Mesenchymal stem cell (in vitro differentiated cells and primary cell): ENCODE results near the gene ATG7.

Experiments used
- DNase-seq: peaks from one replicate; pipeline ENCODE4 v3.0.0-alpha.2; 2013
- H2AFZ ChIP-seq: one replicate; pipeline ENCODE4 v1.6.1; 2013; ENCODE audit warnings: low read depth, mild to moderate bottlenecking, control low read depth, inconsistent platforms, low read length, moderate library complexity
- H2AK5ac ChIP-seq: 2 replicates; pipeline ENCODE4 v1.6.1; 2013; ENCODE audit warnings: low read length, moderate library complexity, mild to moderate bottlenecking, inconsistent platforms; ENCODE audit not compliant: severe bottlenecking
- H2BK120ac ChIP-seq: one replicate; pipeline ENCODE4 v1.6.1; 2013; ENCODE audit warnings: low read depth, mild to moderate bottlenecking, inconsistent platforms, low read length, moderate library complexity
- H2BK12ac ChIP-seq, 2 experiments: one replicate each; pipeline ENCODE4 v1.6.1; 2013; ENCODE audit warnings: inconsistent platforms in 2 of 2, low read length in 2 of 2, mild to moderate bottlenecking in 2 of 2, moderate library complexity in 2 of 2, control low read depth in 1 of 2
- H2BK15ac ChIP-seq: one replicate; pipeline ENCODE4 v1.6.1; 2013; ENCODE audit warnings: mild to moderate bottlenecking, low read depth, inconsistent platforms; ENCODE audit not compliant: poor library complexity, severe bottlenecking
- H2BK5ac ChIP-seq: 2 replicates; pipeline ENCODE4 v1.6.1; 2013; ENCODE audit warnings: low read depth, mild to moderate bottlenecking, low read length, control low read depth, inconsistent platforms; ENCODE audit not compliant: poor library complexity, severe bottlenecking
- H3K14ac ChIP-seq, 2 experiments: one replicate each; pipeline ENCODE4 v1.6.1; 2013; ENCODE audit warnings: inconsistent platforms in 2 of 2, low read length in 2 of 2, control low read depth in 1 of 2, mild to moderate bottlenecking in 1 of 2, moderate library complexity in 1 of 2
- H3K18ac ChIP-seq, 2 experiments: one replicate each; pipeline ENCODE4 v1.6.1; 2013; ENCODE audit warnings: inconsistent platforms in 2 of 2, low read length in 2 of 2, control low read depth in 1 of 2, low read depth in 1 of 2, mild to moderate bottlenecking in 1 of 2
- H3K23ac ChIP-seq, 2 experiments: one replicate each; pipeline ENCODE4 v1.6.1; 2013; ENCODE audit warnings: inconsistent platforms in 2 of 2, low read length in 2 of 2, mild to moderate bottlenecking in 2 of 2, moderate library complexity in 2 of 2, control low read depth in 1 of 2
- H3K27ac ChIP-seq: 2 replicates; pipeline ENCODE4 v1.5.1; 2013; ENCODE audit warnings: mild to moderate bottlenecking, moderate library complexity, low read length, control low read depth, inconsistent platforms; ENCODE audit not compliant: poor library complexity, severe bottlenecking
- H3K27me3 ChIP-seq, 2 experiments: 2 replicates each; pipeline versions ENCODE4 v1.6.1 to v1.7.0; 2013; ENCODE audit warnings: low read length in 2 of 2, mild to moderate bottlenecking in 2 of 2, moderate library complexity in 2 of 2, control low read depth in 1 of 2, inconsistent platforms in 1 of 2; ENCODE audit not compliant: control insufficient read depth in 1 of 2, insufficient read depth in 1 of 2
- H3K36me3 ChIP-seq, 2 experiments: 2 replicates each; pipeline versions ENCODE4 v1.6.1 to v1.7.0; 2013; ENCODE audit warnings: low read length in 2 of 2, control low read depth in 1 of 2, inconsistent platforms in 1 of 2, low read depth in 1 of 2, mild to moderate bottlenecking in 1 of 2; ENCODE audit not compliant: insufficient read depth in 2 of 2, control insufficient read depth in 1 of 2
- H3K4ac ChIP-seq, 2 experiments: one replicate each; pipeline ENCODE4 v1.6.1; 2013; ENCODE audit warnings: inconsistent platforms in 2 of 2, low read length in 2 of 2, mild to moderate bottlenecking in 2 of 2, moderate library complexity in 2 of 2, control low read depth in 1 of 2, low read depth in 1 of 2
- H3K4me1 ChIP-seq: 2 replicates; pipeline ENCODE4 v1.6.1; 2013; ENCODE audit warnings: low read depth, low read length, control low read depth; ENCODE audit not compliant: control insufficient read depth, insufficient read depth
- H3K4me2 ChIP-seq: 2 replicates; pipeline ENCODE4 v1.6.1; 2013; ENCODE audit warnings: low read length, mild to moderate bottlenecking, inconsistent platforms; ENCODE audit not compliant: poor library complexity, severe bottlenecking
- H3K4me3 ChIP-seq, 2 experiments: 2 replicates each; pipeline versions ENCODE4 v1.5.1 to v1.7.0; 2013; ENCODE audit warnings: low read length in 2 of 2, mild to moderate bottlenecking in 2 of 2, control low read depth in 1 of 2, low read depth in 1 of 2; ENCODE audit not compliant: insufficient read depth in 1 of 2
- H3K79me1 ChIP-seq: replicated peaks from 2 replicates; pipeline ENCODE4 v1.6.1; 2013; ENCODE audit warnings: mild to moderate bottlenecking, control low read depth, low read length, inconsistent platforms; ENCODE audit not compliant: poor library complexity, severe bottlenecking
- H3K9ac ChIP-seq: 2 replicates; pipeline ENCODE4 v1.7.0; 2013; ENCODE audit warnings: mild to moderate bottlenecking, low read length, moderate library complexity
- H3K9me3 ChIP-seq: 2 replicates; pipeline ENCODE4 v1.7.0; 2013; ENCODE audit warnings: mild to moderate bottlenecking, low read length; ENCODE audit not compliant: control insufficient read depth
- H4K8ac ChIP-seq: one replicate; pipeline ENCODE4 v1.6.1; 2013; ENCODE audit warnings: inconsistent platforms, mild to moderate bottlenecking, low read length, moderate library complexity
- H4K91ac ChIP-seq: one replicate; pipeline ENCODE4 v1.6.1; 2013; ENCODE audit warnings: mild to moderate bottlenecking, low read length, inconsistent platforms
- WGBS: methylation state at CpG from one replicate; pipeline ENCODE4 v1.1.7; 2013; ENCODE audit warnings: mixed read lengths; 5-methylcytosine and 5-hydroxymethylcytosine counted together

Gene ATG7

DNA sequence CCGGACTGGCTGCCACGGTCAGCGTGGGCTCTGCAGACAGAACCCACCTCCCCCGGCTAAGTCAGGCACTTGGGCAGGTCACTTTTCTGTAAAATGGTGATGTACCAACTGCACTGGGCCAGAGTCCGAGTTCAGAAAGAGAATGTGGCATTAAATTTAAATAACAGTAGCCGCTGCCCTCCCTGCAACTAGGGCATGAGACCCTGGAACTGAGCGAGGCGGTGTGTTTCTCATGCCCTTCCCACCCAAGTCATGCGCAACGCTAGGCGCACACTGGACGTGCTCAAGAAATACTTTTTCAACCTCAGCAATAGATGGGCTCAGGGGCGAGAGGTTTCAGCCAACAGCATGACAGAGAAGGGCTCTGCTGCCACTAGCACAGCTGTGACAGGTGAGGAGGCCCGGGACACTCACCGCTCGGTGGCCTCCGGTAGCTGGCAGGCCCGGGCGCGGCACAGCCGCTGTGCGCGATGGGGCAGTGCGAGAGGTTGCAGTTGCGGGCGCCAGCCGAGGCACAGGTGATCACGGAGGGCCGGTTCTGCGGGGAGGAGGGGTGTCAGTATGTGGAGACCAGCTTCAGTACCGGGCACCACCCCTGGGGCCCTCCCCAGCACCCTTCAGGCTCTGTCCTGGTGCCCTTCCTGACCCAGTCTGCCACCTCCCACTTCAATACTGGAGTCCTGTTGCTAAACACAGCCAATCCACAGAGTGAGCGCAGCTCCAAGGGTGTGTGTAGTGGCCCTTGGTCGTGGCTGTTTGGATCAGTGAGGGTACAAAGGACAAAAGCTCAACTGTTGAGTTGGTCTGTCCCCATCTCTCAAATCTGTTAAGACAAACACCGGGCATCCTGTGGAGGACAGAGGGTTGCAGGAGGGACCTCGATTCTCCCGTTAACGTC is 287.0 kb downstream of the ATG7 start:
- H3K14ac ChIP-seq = peak overlapping the region in 1 of 2 experiments; percentile 38
- peaks cover 77 to 83% of the 10 kb centered on the region in 2 experiments for H3K36me3 ChIP-seq
- H2BK5ac ChIP-seq = no peak overlapping the region
- no peak overlapping the region for H2BK120ac ChIP-seq
- no peak for DNase-seq
- peak overlapping the region; percentile 45 for H2BK15ac ChIP-seq
- H2AK5ac ChIP-seq = peak overlapping the region; percentile 63
- H4K91ac ChIP-seq = peak overlapping the region; percentile 43
- H3K4me3 ChIP-seq = no peak overlapping the region
- H3K23ac ChIP-seq = no peak overlapping the region
- no peak overlapping the region for H3K9ac ChIP-seq
- H3K27me3 ChIP-seq = no peaks in the 10 kb centered on the region
- H3K79me1 ChIP-seq = peaks cover 41% of the 10 kb centered on the region
- peak overlapping the region; percentile 39 for H4K8ac ChIP-seq
- H3K9me3 ChIP-seq = no peaks in the 10 kb centered on the region
- no peak overlapping the region for H3K4ac ChIP-seq
- no peak overlapping the region for H3K27ac ChIP-seq
- H2AFZ ChIP-seq = no peak overlapping the region
- H2BK12ac ChIP-seq = peak overlapping the region; percentile 30 to 45
- WGBS = 96% methylated on average over 34 of the region's 37 CpGs
- peaks cover 62% of the 10 kb centered on the region for H3K4me1 ChIP-seq
- H3K18ac ChIP-seq = peak overlapping the region; percentile 35 to 67
- H3K4me2 ChIP-seq = no peak overlapping the region

DNA sequence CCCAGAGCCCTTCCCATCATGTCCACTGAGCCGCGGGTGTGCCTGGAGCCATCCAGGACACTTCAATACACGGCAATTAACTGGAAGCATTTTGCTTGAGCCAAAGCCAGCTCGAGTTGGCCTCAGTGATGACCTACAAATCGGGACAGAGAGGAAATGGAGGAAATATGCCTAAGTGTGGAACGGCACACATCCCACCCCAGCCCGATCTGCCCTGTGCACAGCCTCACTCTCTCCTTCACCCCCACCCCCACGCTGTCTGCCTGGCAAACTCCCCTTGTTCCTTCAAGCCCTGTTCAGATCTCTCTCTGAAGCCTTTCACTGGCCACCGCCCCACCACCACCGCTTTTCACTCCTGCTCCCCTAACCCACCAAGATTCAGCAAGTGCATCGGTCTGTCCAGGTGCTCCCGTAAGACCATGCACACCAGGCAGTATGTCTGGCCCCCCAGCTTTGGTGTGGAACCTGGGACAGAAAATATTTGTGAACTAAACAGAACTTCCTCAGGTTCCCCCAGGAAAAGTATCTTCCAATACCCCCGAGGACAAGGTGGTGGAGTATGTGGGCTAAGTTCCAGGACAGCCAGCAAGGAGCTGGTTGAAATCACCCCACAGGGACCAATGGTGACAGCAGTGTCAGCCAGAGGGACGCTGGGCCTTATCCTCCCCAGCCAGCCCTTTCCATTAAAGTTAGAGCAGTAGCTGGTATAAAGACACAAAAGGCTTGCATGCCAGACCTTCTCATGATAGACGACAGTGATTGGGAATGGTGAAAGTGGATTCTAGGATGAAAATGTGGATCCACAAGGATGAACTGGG is 287.8 kb downstream of the ATG7 start:
- H4K8ac ChIP-seq = peak overlapping the region; percentile 19
- peaks cover 65% of the 10 kb centered on the region for H3K4me1 ChIP-seq
- 91% methylated on average over 14 of the region's 15 CpGs for WGBS
- peak overlapping the region; percentile 45 for H2BK15ac ChIP-seq
- peak overlapping the region; percentile 10 for H2AK5ac ChIP-seq
- H2BK120ac ChIP-seq = no peak overlapping the region
- no peak overlapping the region for H3K14ac ChIP-seq
- H3K9ac ChIP-seq = no peak overlapping the region
- peak overlapping the region; percentile 30 to 45 for H2BK12ac ChIP-seq
- H3K4me2 ChIP-seq = no peak overlapping the region
- H3K36me3 ChIP-seq = peaks cover 77 to 87% of the 10 kb centered on the region in 2 experiments
- H3K18ac ChIP-seq = peak overlapping the region; percentile 8 to 72
- H3K27me3 ChIP-seq = no peaks in the 10 kb centered on the region
- no peak for DNase-seq
- H4K91ac ChIP-seq = peak overlapping the region; percentile 43
- H2BK5ac ChIP-seq = no peak overlapping the region
- no peaks in the 10 kb centered on the region for H3K9me3 ChIP-seq
- peaks cover 34% of the 10 kb centered on the region for H3K79me1 ChIP-seq
- H3K4me3 ChIP-seq = no peak overlapping the region
- H3K27ac ChIP-seq = no peak overlapping the region
- H2AFZ ChIP-seq = no peak overlapping the region
- H3K4ac ChIP-seq = peak overlapping the region in 1 of 2 experiments; percentile 1
- no peak overlapping the region for H3K23ac ChIP-seq

DNA sequence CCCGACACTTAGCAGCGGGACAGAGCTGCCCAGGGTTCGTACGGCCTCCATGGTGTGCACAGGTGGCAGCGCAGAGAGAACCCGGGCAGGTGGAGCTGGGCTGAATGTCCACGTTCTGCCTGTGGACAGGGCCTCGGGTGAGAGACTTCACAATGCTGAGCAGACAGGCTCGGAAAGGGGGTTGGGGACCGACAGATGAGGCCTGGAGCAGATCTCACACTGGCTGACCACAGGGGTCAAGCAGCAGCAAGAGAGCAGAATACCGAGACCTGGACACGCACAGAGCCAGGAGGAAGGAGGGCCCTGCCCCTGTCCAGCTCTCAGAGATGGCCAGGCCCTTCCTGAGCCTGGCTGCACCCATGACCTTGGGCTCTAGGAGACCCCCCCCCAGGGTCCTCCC is 288.5 kb downstream of the ATG7 start:
- Histone ChIP-seq H2AFZ (no peak overlapping the region), H2AK5ac (no peak overlapping the region), H3K23ac (no peak overlapping the region), H3K4me3 (no peak overlapping the region), H3K4me2 (no peak overlapping the region), H2BK15ac (no peak overlapping the region), H3K36me3 (peaks cover 78 to 88% of the 10 kb centered on the region in 2 experiments), H3K4ac (no peak overlapping the region), H3K27ac (peak overlapping the region; percentile 43), H3K9me3 (no peaks in the 10 kb centered on the region), H4K91ac (peak overlapping the region; percentile 54), H2BK12ac (peak overlapping the region; percentile 28 to 37), H2BK120ac (no peak overlapping the region), H3K27me3 (no peaks in the 10 kb centered on the region), H3K14ac (no peak overlapping the region), H3K9ac (no peak overlapping the region), H3K4me1 (peaks cover 61% of the 10 kb centered on the region), H4K8ac (no peak overlapping the region), H3K18ac (peak overlapping the region; percentile 72), H3K79me1 (peaks cover 30% of the 10 kb centered on the region), H2BK5ac (no peak overlapping the region)
- 63% methylated on average over 12 of the region's 12 CpGs for WGBS
- peak; percentile 87 for DNase-seq
